Neural cell (in vitro differentiated cells): ENCODE measurements around the gene ZNHIT1.

Experiments used
- CTCF ChIP-seq: fragments of 450-650 bp; IDR thresholded peaks from 2 replicates; pipeline ENCODE4 v1.5.1; 2014; ENCODE audit warnings: antibody characterized with exemption, mild to moderate bottlenecking, moderate library complexity; ENCODE audit not compliant: poor library complexity, severe bottlenecking
- EP300 ChIP-seq: fragments of 450-650 bp; conservative IDR thresholded peaks from 2 replicates; pipeline ENCODE4 v1.6.1; 2014; ENCODE audit warnings: antibody characterized with exemption, mild to moderate bottlenecking, moderate library complexity; ENCODE audit not compliant: poor library complexity, severe bottlenecking
- EZH2 ChIP-seq: fragments of 200-600, 300-800 bp; shearing (Covaris generic), sonication (generic); IDR thresholded peaks from 2 replicates; pipeline ENCODE4 v1.6.1; 2014; ENCODE audit warnings: antibody characterized with exemption, low read length, borderline replicate concordance, mild to moderate bottlenecking; ENCODE audit not compliant: insufficient read depth, poor library complexity, severe bottlenecking
- POLR2AphosphoS5 ChIP-seq: IDR thresholded peaks from 2 replicates; pipeline ENCODE4 v1.6.1; 2012
- RAD21 ChIP-seq: fragments of 450-650 bp; conservative IDR thresholded peaks from 2 replicates; pipeline ENCODE4 v1.6.1; 2014; ENCODE audit warnings: antibody characterized with exemption, mild to moderate bottlenecking, moderate library complexity

- TF ChIP-seq EZH2 (no peak), CTCF (no peak), EP300 (no peak), RAD21 (no peak), POLR2AphosphoS5 (no peak)
These were observed 15.4 kb upstream of the ZNHIT1 start for GRCh38 chr7:101202603-101202918.
